Jurkat, Clone E6-1 (cell line): ENCODE measurements around the gene ADAMTS9. TPM values are rescaled to one million over a fixed set of nuclear protein-coding genes. Genes with fewer than 3 reads are reported as not detected.

Source experiments
- DNase-seq: peaks from one replicate; pipeline ENCODE4 v3.0.0-alpha.2; 2011; ENCODE audit warnings: low read depth, low spot score
- H3K4me3 ChIP-seq: 2 replicates; pipeline ENCODE4 v1.5.1; 2011; ENCODE audit warnings: mild to moderate bottlenecking, low read length, control low read depth, moderate library complexity
- polyA plus RNA-seq: library from polyadenylated mRNA; unstranded; fragments of >200 nt; gene quantifications from one replicate; pipeline ENCODE4 v1.2.1, GENCODE V29; 2012; ENCODE audit warnings: missing spikeins; ENCODE audit not compliant: insufficient read length, insufficient read depth

Gene ADAMTS9, protein sequence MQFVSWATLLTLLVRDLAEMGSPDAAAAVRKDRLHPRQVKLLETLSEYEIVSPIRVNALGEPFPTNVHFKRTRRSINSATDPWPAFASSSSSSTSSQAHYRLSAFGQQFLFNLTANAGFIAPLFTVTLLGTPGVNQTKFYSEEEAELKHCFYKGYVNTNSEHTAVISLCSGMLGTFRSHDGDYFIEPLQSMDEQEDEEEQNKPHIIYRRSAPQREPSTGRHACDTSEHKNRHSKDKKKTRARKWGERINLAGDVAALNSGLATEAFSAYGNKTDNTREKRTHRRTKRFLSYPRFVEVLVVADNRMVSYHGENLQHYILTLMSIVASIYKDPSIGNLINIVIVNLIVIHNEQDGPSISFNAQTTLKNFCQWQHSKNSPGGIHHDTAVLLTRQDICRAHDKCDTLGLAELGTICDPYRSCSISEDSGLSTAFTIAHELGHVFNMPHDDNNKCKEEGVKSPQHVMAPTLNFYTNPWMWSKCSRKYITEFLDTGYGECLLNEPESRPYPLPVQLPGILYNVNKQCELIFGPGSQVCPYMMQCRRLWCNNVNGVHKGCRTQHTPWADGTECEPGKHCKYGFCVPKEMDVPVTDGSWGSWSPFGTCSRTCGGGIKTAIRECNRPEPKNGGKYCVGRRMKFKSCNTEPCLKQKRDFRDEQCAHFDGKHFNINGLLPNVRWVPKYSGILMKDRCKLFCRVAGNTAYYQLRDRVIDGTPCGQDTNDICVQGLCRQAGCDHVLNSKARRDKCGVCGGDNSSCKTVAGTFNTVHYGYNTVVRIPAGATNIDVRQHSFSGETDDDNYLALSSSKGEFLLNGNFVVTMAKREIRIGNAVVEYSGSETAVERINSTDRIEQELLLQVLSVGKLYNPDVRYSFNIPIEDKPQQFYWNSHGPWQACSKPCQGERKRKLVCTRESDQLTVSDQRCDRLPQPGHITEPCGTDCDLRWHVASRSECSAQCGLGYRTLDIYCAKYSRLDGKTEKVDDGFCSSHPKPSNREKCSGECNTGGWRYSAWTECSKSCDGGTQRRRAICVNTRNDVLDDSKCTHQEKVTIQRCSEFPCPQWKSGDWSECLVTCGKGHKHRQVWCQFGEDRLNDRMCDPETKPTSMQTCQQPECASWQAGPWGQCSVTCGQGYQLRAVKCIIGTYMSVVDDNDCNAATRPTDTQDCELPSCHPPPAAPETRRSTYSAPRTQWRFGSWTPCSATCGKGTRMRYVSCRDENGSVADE (N-terminal part only)
- polyA plus RNA-seq: not detected

DNA sequence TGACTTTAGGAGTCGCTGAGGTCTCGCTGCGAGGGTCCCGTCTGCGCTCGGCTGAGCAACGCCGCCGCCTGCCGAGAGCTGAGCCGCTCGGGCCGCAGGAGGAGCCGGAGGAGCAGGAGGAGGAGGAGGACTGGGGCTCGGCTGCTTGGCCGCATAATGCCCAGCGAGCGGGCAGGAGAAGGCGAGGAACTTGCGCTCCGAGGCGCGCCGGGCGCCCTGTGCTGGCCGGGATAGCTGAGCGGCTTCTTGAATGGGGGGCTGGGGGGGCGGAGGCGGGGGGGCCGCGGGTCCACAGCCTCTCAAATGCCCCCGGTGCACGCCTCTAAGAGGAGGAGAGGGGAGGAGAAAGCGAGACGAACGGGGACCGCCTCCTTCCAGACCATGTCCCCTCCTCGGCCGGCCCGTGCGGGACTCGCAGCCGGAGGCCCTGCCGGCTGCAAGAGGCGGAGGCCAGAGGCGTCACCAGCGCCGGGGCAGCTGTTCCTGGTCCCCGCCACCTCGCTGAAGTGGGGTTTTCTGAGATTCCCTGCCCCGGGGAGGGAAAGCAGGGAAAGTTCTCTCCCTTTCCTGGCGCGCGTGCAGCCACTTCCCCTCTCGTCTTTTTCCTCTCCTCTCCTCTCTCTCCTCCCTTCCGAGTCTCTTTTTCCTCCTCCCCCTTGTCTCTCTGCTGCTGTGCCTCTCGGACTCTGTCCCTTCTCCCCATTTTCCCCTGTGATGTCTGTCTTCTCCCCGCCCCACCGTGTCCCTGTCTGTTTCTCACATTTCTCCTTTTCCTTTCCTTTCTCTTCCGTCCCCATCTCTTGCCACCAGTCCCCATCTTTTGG lies at the start of gene ADAMTS9:
Gene ADAMTS9 (minus strand): TSS at position 220 of the 824 bp plus-strand sequence. CDS start 343 bp downstream, outside the sequence.
- no peak for DNase-seq
- no peak within 1 kb of the TSS for H3K4me3 ChIP-seq

DNA sequence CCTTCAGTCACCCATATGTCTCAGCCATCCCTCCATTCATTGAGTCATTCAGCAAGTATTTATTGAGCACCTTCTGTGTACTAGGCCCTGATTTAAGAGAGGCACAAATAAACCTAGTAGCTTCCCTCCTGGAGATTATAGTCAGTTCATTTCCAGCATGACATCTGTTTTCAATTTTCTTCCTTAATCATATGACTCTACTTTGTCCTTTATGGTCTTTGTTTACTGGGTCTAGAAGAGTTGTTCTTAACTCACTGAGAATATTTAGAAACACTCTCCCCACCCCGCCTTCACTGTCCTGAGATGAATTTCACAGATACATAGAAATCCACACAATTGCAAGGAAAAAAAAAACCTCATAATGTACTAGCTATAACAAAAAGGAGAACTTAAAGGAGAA lies 44.8 kb upstream of the ADAMTS9 start:
- DNase-seq: no peak
- H3K4me3 ChIP-seq: no peak overlapping the region

DNA sequence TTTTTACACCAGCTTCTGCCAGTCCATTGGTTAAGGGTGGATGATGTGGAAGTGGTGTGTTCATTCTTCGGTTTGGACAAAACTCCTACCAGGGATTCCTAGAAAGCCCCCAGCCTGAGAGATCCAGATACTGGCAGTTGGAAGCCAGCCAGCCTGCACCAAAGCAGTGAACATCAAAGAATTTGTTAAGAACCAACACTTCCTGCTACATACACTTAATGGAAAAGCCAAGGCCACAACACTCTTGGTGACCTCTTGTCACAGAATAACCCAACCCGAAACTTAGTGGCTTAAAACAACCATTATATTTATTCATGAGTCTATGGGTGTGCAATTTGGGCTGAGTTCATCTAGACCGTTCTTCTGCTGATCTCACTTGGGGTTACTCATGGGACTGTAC lies 42.9 kb upstream of the ADAMTS9 start:
- DNase-seq: no peak
- no peak overlapping the region for H3K4me3 ChIP-seq

DNA sequence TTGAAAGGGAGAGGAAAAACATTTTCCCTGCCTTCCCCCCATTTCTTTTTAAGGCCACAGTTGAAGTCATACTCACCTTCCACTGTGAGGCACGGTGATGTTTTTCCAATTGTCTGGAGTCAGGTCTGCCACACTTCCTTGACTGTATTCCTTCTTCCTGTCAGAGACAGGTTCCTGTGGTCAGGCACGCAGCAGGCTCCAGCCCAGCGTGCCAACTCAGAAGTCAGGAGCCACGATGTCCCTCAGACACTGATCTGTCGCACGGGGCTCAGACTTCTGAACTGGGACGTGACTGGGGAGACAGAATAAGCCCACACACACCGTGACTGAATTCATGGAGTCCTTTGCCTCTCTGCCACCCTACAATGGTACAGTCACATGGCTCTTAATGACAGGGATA lies 41.2 kb upstream of the ADAMTS9 start:
- no peak for DNase-seq
- no peak overlapping the region for H3K4me3 ChIP-seq

DNA sequence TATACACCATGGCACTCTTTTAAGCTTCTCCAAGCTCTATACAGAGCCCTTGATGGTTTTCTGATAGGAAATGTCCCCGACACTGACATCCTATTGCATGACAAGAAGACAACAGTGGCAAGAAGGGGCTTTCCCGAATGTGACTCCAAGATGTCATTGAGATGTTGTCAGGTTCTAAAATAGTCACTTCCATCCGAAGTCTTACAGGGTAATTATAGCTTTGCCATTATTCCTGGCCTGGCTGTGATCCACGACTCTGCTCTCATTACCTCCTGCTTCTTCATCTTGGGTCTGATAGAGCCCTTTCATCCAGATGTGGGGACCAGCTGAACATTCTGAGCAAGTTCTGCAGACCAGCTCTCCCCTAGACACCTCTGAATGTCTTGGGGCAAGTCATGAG lies 40.6 kb upstream of the ADAMTS9 start:
- no peak overlapping the region for H3K4me3 ChIP-seq
- no peak for DNase-seq

DNA sequence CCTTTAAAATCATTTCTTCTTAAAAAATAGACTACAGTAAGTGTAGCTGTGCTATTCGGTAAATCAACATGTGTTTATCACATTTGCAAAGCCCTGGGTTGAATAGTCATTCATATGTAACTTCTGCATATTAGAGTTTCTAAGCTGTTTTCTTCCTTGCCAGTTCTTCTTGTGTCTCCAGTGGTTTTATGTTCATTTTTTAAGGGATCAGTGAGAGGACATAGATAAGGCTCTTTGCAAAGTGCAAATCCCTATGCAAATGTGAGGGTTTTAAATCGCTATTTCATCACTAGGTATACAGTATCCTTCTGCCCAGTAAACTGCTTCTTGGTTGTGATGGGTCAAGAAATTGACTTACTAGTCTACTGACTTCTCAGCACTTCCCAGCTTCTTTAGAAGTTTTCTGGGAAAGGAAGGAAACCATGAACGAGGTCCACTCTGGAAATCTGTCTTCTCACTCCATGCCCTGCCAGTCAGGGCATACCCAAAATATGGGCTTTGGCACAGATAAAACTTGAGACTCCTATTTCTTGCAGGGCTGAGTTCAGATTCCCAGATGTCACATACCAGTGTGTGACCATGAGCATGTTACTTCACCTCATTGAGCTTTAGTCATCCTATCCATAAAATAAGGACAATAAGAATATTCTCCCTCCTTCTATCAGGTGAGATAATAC lies 38.8 kb upstream of the ADAMTS9 start:
- DNase-seq: no peak
- H3K4me3 ChIP-seq: no peak overlapping the region

DNA sequence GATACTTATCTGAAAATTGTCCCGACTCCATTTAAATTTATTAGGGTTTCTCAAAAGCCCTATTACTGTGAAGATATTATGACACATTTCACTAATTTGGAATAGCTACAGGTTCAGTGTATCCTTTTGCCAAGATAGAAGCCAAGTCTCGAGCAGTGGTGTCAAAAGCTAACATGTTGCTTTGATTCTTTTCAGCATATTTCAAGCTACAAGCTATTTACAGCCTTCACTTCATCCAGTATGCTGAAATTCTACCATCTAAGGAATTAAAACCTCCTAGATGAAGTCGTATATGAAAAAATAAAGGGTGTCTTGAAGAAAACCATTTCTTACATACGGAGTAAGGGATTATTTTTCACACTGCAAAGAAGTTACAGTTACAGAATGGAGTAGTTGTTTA lies 31.2 kb upstream of the ADAMTS9 start:
- no peak for DNase-seq

DNA sequence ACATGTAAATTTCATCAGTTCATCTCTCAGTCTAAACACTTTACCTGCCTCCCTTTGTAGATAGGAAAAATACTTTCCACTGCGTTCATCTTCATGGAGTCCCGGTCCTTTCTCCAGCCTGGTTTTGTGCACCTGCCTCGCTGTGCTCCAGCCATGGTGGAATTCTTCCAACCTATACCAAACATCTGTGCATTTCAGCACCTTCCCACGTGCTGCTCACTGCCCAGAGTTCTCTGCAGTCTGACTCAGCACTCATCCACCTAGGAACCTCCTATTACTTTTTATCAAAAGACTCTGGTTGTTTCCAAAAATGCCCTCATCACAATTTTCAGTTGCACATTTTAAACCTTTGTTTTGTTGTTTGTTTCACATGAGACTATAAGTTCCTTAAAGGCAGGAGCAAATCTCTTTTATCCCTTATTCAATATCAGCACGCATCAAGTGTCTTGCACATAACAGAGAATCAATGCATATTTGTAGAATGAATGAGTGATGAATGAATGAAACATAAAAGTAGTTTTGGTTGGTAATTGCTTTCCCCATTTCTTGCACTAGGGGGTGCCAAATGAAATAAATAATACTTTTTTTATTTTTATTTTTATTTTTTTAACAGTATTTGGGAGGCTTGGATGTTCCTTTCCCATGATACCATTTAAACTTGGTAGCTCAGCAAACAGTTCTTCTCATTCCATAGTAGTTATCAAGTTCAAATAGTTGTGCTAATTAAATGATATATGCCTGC lies 30.2 kb upstream of the ADAMTS9 start:
- no peak overlapping the region for H3K4me3 ChIP-seq
- DNase-seq: no peak

More for the DNA sequence above, 31.2 kb upstream of the ADAMTS9 start:
- no peak overlapping the region for H3K4me3 ChIP-seq

DNA sequence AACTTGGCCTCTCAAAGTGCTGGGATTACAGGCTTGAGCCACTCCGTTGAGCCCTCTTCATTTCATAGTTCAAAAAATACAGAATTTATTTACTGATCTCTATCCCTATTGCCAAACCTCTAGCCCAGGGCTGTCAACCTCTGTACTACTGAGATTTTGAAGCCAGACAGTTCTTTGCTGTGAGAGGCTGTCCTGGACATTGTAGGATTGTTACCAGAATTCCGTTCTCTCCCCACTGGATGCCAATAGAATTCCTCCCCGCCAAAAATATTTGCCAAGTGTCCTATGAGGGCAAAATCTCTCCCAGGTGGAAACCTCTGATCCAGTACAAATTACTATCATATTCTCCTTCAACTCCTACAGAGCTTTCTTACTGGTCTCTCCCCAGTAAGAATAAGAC lies 29.6 kb upstream of the ADAMTS9 start:
- no peak for DNase-seq
- no peak overlapping the region for H3K4me3 ChIP-seq

DNA sequence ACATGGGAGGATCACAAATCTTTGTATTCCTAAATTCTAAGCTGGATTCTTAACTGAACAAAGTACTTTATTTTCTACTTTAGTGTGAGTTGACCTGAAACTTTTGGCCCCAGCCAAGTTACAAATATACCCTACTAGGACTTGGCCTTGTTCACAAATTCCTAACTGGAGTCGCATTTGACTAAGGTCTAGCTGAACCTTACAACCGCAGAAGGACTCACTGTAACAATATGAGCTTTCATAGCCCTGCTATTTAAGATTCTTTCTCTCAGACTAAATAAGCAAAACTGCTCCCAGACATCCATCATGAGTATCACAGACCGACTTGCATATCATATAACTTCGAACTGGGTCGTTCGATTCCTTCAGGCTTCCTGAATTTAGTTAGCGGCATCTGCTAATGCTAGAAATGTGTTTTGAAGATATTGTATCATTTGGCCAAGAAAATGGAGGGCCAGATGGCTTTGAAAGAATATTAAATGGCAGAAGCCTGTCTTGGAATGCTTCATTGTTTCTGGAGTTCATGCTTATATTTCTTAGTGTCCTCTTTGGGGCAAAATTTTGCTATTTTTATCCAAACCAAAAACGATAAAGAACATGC lies 28.4 kb upstream of the ADAMTS9 start:
- H3K4me3 ChIP-seq: no peak overlapping the region
- no peak for DNase-seq

DNA sequence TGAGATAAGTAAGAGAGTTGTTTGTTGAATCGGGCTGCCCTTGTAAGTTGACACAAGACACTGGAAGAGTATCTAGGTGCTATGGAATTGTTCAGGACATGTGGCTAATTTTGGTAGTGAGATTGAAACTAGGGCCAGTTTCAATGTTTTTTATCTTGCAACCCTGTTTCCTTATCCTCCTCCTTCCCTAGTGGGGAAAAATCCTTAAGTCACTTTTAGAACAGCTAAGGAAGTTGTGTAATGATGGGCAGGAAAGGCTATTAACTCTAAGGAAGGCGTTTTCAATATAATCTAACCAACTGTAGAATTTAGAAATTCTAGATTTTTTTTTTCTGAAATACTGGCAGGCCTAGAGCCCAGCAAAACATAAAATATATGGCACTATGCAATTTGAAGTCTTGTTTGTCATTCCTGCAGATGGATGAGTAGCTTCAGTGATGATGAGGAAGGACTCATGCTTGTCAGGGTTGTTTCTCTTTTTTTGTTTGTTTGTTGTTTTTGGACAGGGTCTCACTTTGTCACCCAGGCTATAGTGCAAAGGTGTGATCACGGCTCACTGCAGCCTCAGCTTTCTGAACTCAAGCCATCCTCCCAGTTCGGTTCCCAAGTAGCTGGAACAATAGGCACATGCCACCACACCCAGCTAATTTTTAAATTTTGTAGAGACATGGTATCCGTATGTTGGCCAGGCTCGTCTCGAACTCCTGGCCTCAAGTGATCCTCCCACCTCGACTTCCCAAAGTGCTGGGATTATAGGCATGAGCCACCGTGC lies 27.6 kb upstream of the ADAMTS9 start:
- no peak for DNase-seq
- no peak overlapping the region for H3K4me3 ChIP-seq

DNA sequence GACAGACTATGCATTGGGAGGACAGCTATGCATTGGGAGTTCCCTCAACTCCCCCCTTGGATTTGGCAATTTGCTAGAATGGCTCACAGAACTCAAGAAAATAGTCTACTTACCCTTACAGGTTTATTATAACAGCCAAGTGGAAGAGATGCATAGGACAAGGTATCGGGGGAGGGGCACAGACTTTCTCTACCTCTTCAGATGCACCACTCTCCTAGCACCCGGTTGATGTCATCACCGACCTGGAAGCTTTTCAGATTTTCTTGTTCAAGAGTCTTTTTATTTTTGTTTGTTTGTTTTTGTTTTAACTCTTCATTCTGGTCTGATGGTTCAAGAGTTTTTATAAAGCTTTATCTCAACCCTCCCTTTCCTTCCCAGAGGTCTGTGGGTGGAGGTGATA lies 20.7 kb upstream of the ADAMTS9 start:
- no peak for DNase-seq

DNA sequence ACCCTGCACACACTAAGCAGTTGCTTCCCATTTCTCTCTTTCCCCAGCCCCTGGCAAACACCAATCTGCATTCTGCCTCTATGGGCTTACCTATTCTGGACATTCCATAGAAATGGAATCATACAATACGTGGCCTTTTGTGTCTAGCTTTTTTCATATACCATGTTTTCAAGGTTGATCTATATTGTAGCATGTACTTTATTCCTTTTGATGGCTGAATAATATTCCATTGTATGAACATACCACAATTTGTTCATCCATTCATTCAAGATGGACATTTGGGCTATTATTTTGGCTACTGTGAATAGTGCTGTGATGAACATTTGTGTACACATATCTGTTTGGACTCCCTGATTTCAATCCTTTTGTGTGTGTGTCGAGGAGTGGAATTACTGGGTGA lies 18.1 kb upstream of the ADAMTS9 start:
- no peak overlapping the region for H3K4me3 ChIP-seq
- no peak for DNase-seq

More for the DNA sequence above, 20.7 kb upstream of the ADAMTS9 start:
- no peak overlapping the region for H3K4me3 ChIP-seq

DNA sequence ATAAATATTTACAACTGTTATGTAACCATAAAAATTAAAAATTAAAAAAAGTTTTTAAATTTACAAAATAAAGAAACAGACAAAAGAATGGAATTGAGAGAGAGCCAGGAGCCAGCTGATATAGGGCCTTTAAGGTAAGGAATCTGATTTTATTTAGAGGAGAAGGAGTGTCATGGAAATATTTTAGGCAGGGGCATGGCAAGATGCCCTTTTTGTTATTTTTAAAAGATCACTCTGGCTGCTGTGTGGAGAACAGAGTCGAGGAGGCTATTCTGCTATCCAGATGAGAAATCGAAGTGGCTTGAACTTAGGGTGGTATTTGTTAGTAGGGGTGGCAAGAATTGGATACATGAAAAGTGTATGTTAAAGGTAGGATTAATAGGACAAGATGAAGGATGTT lies 9.1 kb upstream of the ADAMTS9 start:
- no peak overlapping the region for H3K4me3 ChIP-seq
- no peak for DNase-seq

DNA sequence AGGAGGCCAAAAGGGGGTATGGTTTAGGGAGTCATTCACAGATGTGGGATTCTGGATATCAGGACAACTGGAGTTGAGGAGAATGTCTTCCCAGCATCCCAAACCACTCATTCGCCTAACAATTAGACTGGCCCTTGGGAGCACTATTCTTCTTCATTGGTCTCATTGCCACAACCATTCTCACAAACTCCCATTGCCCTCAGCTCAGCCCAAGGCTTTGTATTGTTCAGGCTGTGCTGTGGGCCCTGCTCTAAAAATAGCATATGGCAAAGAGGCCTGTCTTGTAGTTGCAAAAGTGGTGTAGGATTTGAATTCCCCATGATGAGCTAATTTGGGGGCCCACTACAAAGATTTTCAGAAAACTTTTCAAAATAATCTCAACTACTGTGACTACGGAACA lies 6.3 kb upstream of the ADAMTS9 start:
- H3K4me3 ChIP-seq: no peak overlapping the region
- DNase-seq: no peak

DNA sequence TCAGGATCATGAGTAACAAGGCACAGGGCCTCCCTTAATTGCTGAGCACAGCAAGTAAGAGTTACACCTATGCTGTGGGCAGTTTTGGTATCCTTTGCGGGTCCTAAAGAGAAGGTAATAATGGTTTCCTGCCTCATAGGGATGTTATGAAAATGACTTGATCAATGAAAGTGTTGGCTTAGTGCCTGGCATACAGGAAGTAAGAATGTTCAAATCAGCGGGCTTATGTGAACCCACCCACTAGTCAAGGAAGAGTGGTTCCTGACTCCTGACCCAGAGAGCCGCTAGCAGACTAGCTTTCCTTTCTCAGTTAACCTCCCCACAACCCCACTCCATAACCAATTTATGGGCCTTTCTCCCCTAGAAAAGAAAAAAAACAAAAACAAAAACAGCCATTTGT lies 5.2 kb upstream of the ADAMTS9 start:
- H3K4me3 ChIP-seq: no peak overlapping the region
- no peak for DNase-seq
